ENCODE results near the gene SPATA24.
A peak's percentile ranks its signal among the peaks of the same experiment; 100 is the strongest.

SPATA24 gene

GRCh38 chr5:139394123-139394653 is 9.7 kb downstream of the SPATA24 start:
- no peak overlapping the region for H3K9ac ChIP-seq (ENCODE audit: low read length in 2 of 2)

GRCh38 chr5:139393497-139394122 is 10.3 kb downstream of the SPATA24 start:
- Histone ChIP-seq H3K36me3 (ENCODE audit: control insufficient read depth in 2 of 2, insufficient read depth in 2 of 2, low read length in 2 of 2) (no peaks in the 10 kb centered on the region), H3K4me1 (ENCODE audit: control insufficient read depth, insufficient read depth, low read length) (peaks cover 38% of the 10 kb centered on the region), H3K4me3 (ENCODE audit: low read length in 2 of 2) (peak overlapping the region; percentile 49 to 69), H3K9ac (ENCODE audit: low read length in 2 of 2) (no peak overlapping the region), H3K27ac (ENCODE audit: low read length) (no peak overlapping the region), H3K9me3 (ENCODE audit: control insufficient read depth in 2 of 2, low read length in 2 of 2) (no peaks in the 10 kb centered on the region), H3K27me3 (ENCODE audit: control insufficient read depth in 1 of 2, insufficient read depth in 2 of 2, low read length in 2 of 2) (peaks cover 14 to 40% of the 10 kb centered on the region in 2 donors)

More at GRCh38 chr5:139394123-139394653, 9.7 kb downstream of the SPATA24 start:
- Histone ChIP-seq H3K9me3 (ENCODE audit: control insufficient read depth in 2 of 2, low read length in 2 of 2) (no peaks in the 10 kb centered on the region), H3K27me3 (ENCODE audit: control insufficient read depth in 1 of 2, insufficient read depth in 2 of 2, low read length in 2 of 2) (peaks cover 14 to 40% of the 10 kb centered on the region in 2 donors), H3K36me3 (ENCODE audit: control insufficient read depth in 2 of 2, insufficient read depth in 2 of 2, low read length in 2 of 2) (no peaks in the 10 kb centered on the region), H3K4me1 (ENCODE audit: control insufficient read depth, insufficient read depth, low read length) (peaks cover 38% of the 10 kb centered on the region), H3K27ac (ENCODE audit: low read length) (no peak overlapping the region), H3K4me3 (ENCODE audit: low read length in 2 of 2) (peak overlapping the region; percentile 49 to 69)

- H3K9me3 ChIP-seq (ENCODE audit: control insufficient read depth in 2 of 2, low read length in 2 of 2), result no peaks in the 10 kb centered on the region
- peaks cover 14 to 40% of the 10 kb centered on the region in 2 donors for H3K27me3 ChIP-seq (ENCODE audit: control insufficient read depth in 1 of 2, insufficient read depth in 2 of 2, low read length in 2 of 2)
- peaks cover 38% of the 10 kb centered on the region for H3K4me1 ChIP-seq (ENCODE audit: control insufficient read depth, insufficient read depth, low read length)
- H3K36me3 ChIP-seq (ENCODE audit: control insufficient read depth in 2 of 2, insufficient read depth in 2 of 2, low read length in 2 of 2), result no peaks in the 10 kb centered on the region
- peak overlapping the region; percentile 49 to 69 for H3K4me3 ChIP-seq (ENCODE audit: low read length in 2 of 2)
- H3K27ac ChIP-seq (ENCODE audit: low read length), result no peak overlapping the region
- H3K9ac ChIP-seq (ENCODE audit: low read length in 2 of 2), result no peak overlapping the region
These were observed 11.0 kb downstream of the SPATA24 start for GRCh38 chr5:139392678-139393496.

- Histone ChIP-seq H3K9me3 (ENCODE audit: control insufficient read depth in 2 of 2, low read length in 2 of 2) (no peaks in the 10 kb centered on the region), H3K9ac (ENCODE audit: low read length in 2 of 2) (no peak overlapping the region), H3K27ac (ENCODE audit: low read length) (no peak overlapping the region), H3K36me3 (ENCODE audit: control insufficient read depth in 2 of 2, insufficient read depth in 2 of 2, low read length in 2 of 2) (no peaks in the 10 kb centered on the region), H3K4me1 (ENCODE audit: control insufficient read depth, insufficient read depth, low read length) (peaks cover 38% of the 10 kb centered on the region), H3K4me3 (ENCODE audit: low read length in 2 of 2) (peak overlapping the region in 1 of 2 donors; percentile 69), H3K27me3 (ENCODE audit: control insufficient read depth in 1 of 2, insufficient read depth in 2 of 2, low read length in 2 of 2) (peaks cover 14 to 40% of the 10 kb centered on the region in 2 donors)
These were observed 11.6 kb downstream of the SPATA24 start for GRCh38 chr5:139392324-139392677.

GRCh38 chr5:139391570-139392323 is 12.1 kb downstream of the SPATA24 start:
- Histone ChIP-seq H3K9me3 (ENCODE audit: control insufficient read depth in 2 of 2, low read length in 2 of 2) (no peaks in the 10 kb centered on the region), H3K4me3 (ENCODE audit: low read length in 2 of 2) (no peak overlapping the region), H3K27ac (ENCODE audit: low read length) (no peak overlapping the region), H3K36me3 (ENCODE audit: control insufficient read depth in 2 of 2, insufficient read depth in 2 of 2, low read length in 2 of 2) (no peaks in the 10 kb centered on the region), H3K27me3 (ENCODE audit: control insufficient read depth in 1 of 2, insufficient read depth in 2 of 2, low read length in 2 of 2) (peaks cover 14 to 40% of the 10 kb centered on the region in 2 donors), H3K4me1 (ENCODE audit: control insufficient read depth, insufficient read depth, low read length) (peaks cover 38% of the 10 kb centered on the region), H3K9ac (ENCODE audit: low read length in 2 of 2) (no peak overlapping the region)

GRCh38 chr5:139390639-139391569 is 13.0 kb downstream of the SPATA24 start:
- H3K9ac ChIP-seq (ENCODE audit: low read length in 2 of 2), result no peak overlapping the region
- no peak overlapping the region for H3K4me3 ChIP-seq (ENCODE audit: low read length in 2 of 2)
- H3K27me3 ChIP-seq (ENCODE audit: control insufficient read depth in 1 of 2, insufficient read depth in 2 of 2, low read length in 2 of 2), result peaks cover 14 to 40% of the 10 kb centered on the region in 2 donors
- H3K9me3 ChIP-seq (ENCODE audit: control insufficient read depth in 2 of 2, low read length in 2 of 2), result no peaks in the 10 kb centered on the region
- H3K4me1 ChIP-seq (ENCODE audit: control insufficient read depth, insufficient read depth, low read length), result peaks cover 37% of the 10 kb centered on the region
- H3K36me3 ChIP-seq (ENCODE audit: control insufficient read depth in 2 of 2, insufficient read depth in 2 of 2, low read length in 2 of 2), result no peaks in the 10 kb centered on the region
- H3K27ac ChIP-seq (ENCODE audit: low read length), result no peak overlapping the region

- Histone ChIP-seq H3K27me3 (ENCODE audit: control insufficient read depth in 1 of 2, insufficient read depth in 2 of 2, low read length in 2 of 2) (peaks cover 12 to 31% of the 10 kb centered on the region in 2 donors), H3K9ac (ENCODE audit: low read length in 2 of 2) (no peak within 1 kb of the TSS), H3K4me3 (ENCODE audit: low read length in 2 of 2) (no peak within 1 kb of the TSS), H3K27ac (ENCODE audit: low read length) (no peak within 1 kb of the TSS), H3K9me3 (ENCODE audit: control insufficient read depth in 2 of 2, low read length in 2 of 2) (no peaks in the 10 kb centered on the region), H3K4me1 (ENCODE audit: control insufficient read depth, insufficient read depth, low read length) (peaks cover 28% of the 10 kb centered on the region), H3K36me3 (ENCODE audit: control insufficient read depth in 2 of 2, insufficient read depth in 2 of 2, low read length in 2 of 2) (no peaks in the 10 kb centered on the region)
These were observed 13.9 kb downstream of the SPATA24 start, which contains the start of gene MZB1 for GRCh38 chr5:139389701-139390638. Gene MZB1 (minus strand): TSS chr5:139389913. CDS start chr5:139389856, 57 bp downstream.

- Histone ChIP-seq H3K27ac (ENCODE audit: low read length) (no peak overlapping the region), H3K9ac (ENCODE audit: low read length in 2 of 2) (no peak overlapping the region), H3K36me3 (ENCODE audit: control insufficient read depth in 2 of 2, insufficient read depth in 2 of 2, low read length in 2 of 2) (no peaks in the 10 kb centered on the region), H3K27me3 (ENCODE audit: control insufficient read depth in 1 of 2, insufficient read depth in 2 of 2, low read length in 2 of 2) (peaks cover 6 to 15% of the 10 kb centered on the region in 2 donors), H3K9me3 (ENCODE audit: control insufficient read depth in 2 of 2, low read length in 2 of 2) (no peaks in the 10 kb centered on the region), H3K4me1 (ENCODE audit: control insufficient read depth, insufficient read depth, low read length) (peaks cover 15% of the 10 kb centered on the region), H3K4me3 (ENCODE audit: low read length in 2 of 2) (no peak overlapping the region)
These were observed 15.6 kb downstream of the SPATA24 start for GRCh38 chr5:139388198-139388821.
